ENCODE measurements around the gene ASXL2. TPM values are rescaled to one million over a fixed set of nuclear protein-coding genes. Genes with fewer than 3 reads are reported as not detected.

Gene ASXL2
- total and polyA plus RNA-seq, 2 of the 13 experiments (the other 11 are each of a cell fraction or from before 2014, with no cell fraction given): 12.1 to 19.2 TPM

- TF ChIP-seq RERE (CRISPR knock-in tag; IDR thresholded peaks at IDR 0.05; ENCODE audit: low read depth) (peak; percentile 83; the same call in 1 of the 2 replicates), HNRNPL (IDR thresholded peaks at IDR 0.05; ENCODE audit: low read depth, low read length) (no peak), MEIS2 (CRISPR knock-in tag; IDR thresholded peaks at IDR 0.05) (no peak), ZNF207 (IDR thresholded peaks at IDR 0.05; ENCODE audit: borderline replicate concordance) (no peak), FOXJ3 (CRISPR knock-in tag; IDR thresholded peaks at IDR 0.05; ENCODE audit: borderline replicate concordance) (peak; percentile 93; the same call in 1 of the 2 replicates), ZBTB4 (CRISPR knock-in tag; IDR thresholded peaks at IDR 0.05; ENCODE audit: borderline replicate concordance) (no peak), ZNF773 (CRISPR knock-in tag; IDR thresholded peaks at IDR 0.05; ENCODE audit: borderline replicate concordance) (no peak), TBL1XR1 (IDR thresholded peaks at IDR 0.05; ENCODE audit: borderline replicate concordance, low read length, partially characterized antibody) (no peak), ARNTL (CRISPR knock-in tag; IDR thresholded peaks at IDR 0.05) (no peak), KLF6 (CRISPR knock-in tag; IDR thresholded peaks at IDR 0.05) (0 out of 2 replicates have a peak, but pooled peaks have one; percentile 74), ZNF720 (CRISPR knock-in tag; IDR thresholded peaks at IDR 0.05) (no peak), MLX (CRISPR knock-in tag; IDR thresholded peaks at IDR 0.05) (peak; percentile 73; the same call in 1 of the 2 replicates), GRHL1 (CRISPR knock-in tag; conservative IDR thresholded peaks at IDR 0.05) (no peak), CEBPG (CRISPR knock-in tag; IDR thresholded peaks at IDR 0.05) (peak; percentile 98), ZFP82 (CRISPR knock-in tag; IDR thresholded peaks at IDR 0.05; ENCODE audit: borderline replicate concordance) (no peak), THAP11 (CRISPR knock-in tag; IDR thresholded peaks at IDR 0.05) (peak; percentile 75), MBNL3 (CRISPR knock-in tag; conservative IDR thresholded peaks at IDR 0.05) (no peak), ZNF383 (CRISPR knock-in tag; IDR thresholded peaks at IDR 0.05; ENCODE audit: borderline replicate concordance) (no peak)
Measured at GRCh38 chr2:25787020-25787419, 91.3 kb downstream of the ASXL2 start (continued).
